K562 (cell line): ENCODE results near the gene RANBP3. TPM values are rescaled to one million over a fixed set of nuclear protein-coding genes. Genes with fewer than 3 reads are reported as not detected.

ENCODE experiments used
- ARID1B ChIP-seq: fragments of 450-650 bp; IDR thresholded peaks from 2 replicates; pipeline ENCODE4 v1.6.1; 2016; ENCODE audit warnings: antibody characterized with exemption, mild to moderate bottlenecking, inconsistent platforms
- BCL6 ChIP-seq: fragments of 250-450 bp; sonication (Bioruptor Pico); IDR thresholded peaks from 2 replicates; pipeline ENCODE4 v1.4.0; 2020
- CBX2 ChIP-seq: fragments of 200-600 bp; sonication (generic); IDR thresholded peaks from one replicate; pipeline ENCODE4 v1.6.1; 2012; ENCODE audit warnings: mild to moderate bottlenecking, low read length, inconsistent platforms; ENCODE audit not compliant: insufficient read depth, poor library complexity, severe bottlenecking
- CC2D1A ChIP-seq: fragments of 450-650 bp; IDR thresholded peaks from 2 replicates; pipeline ENCODE4 v1.6.1; 2017; ENCODE audit warnings: mild to moderate bottlenecking
- CCNT2 ChIP-seq: IDR thresholded peaks from 2 replicates; pipeline ENCODE4 v1.6.1; 2011; ENCODE audit warnings: borderline replicate concordance, low read depth, mild to moderate bottlenecking, moderate library complexity, mixed read lengths, low read length; ENCODE audit not compliant: insufficient read length; ENCODE audit errors: extremely low read depth
- ELF1 ChIP-seq: fragments of 200-800 bp; sonication (Bioruptor generic); IDR thresholded peaks from 2 replicates; pipeline ENCODE4 v1.6.1; 2016; ENCODE audit warnings: missing genetic modification characterization, missing compliant biosample characterization
- HNRNPL ChIP-seq: fragments of 200-400 bp; formaldehyde crosslinking; IDR thresholded peaks from 2 replicates; pipeline ENCODE4 v1.6.1; 2017; ENCODE audit warnings: low read depth, mild to moderate bottlenecking, low read length
- KAT7 ChIP-seq: sonication (generic); formaldehyde crosslinking; IDR thresholded peaks from 2 replicates; pipeline ENCODE4 v1.8.0; 2022; ENCODE audit warnings: missing genetic modification reagents, mild to moderate bottlenecking, borderline replicate concordance
- KDM4B ChIP-seq, 2 experiments: fragments of 450-650 bp in 1 of 2; sonication (generic) in 1 of 2; IDR thresholded peaks; 2 replicates each; pipeline ENCODE4 v1.6.1; 2016 to 2017; ENCODE audit warnings: borderline replicate concordance in 2 of 2, antibody characterized with exemption in 1 of 2, low read depth in 1 of 2, mild to moderate bottlenecking in 1 of 2
- PHF20 ChIP-seq: fragments of 450-650 bp; IDR thresholded peaks from 2 replicates; pipeline ENCODE4 v1.6.1; 2018; ENCODE audit not compliant: partially characterized antibody
- ZNF146 ChIP-seq: IDR thresholded peaks from one replicate; pipeline ENCODE4 v1.6.1; 2018; ENCODE audit warnings: missing compliant biosample characterization; ENCODE audit not compliant: unreplicated experiment
- ZNF589 ChIP-seq: fragments of 200-800 bp; sonication (Bioruptor generic); IDR thresholded peaks from 2 replicates; pipeline ENCODE4 v1.6.1; 2016; ENCODE audit warnings: low read depth, missing genetic modification characterization, missing compliant biosample characterization
- polyA plus RNA-seq, 8 experiments: library from polyadenylated mRNA; depleted of rRNA in 4 of 8; stranded (reverse) in 5 of 8; unstranded in 3 of 8; fragments of >200 nt; fragmentation: Nextera tagmentation in 2 of 8; fragmentation: Illumina TruSeq in 1 of 8; extraction: Ambion mirVana in 2 of 8; extraction: Trizol in 1 of 8; gene quantifications; 2 replicates each; pipeline versions ENCODE4 v1.2.1 to v1.2.3, GENCODE V29; 2011 to 2014; ENCODE audit warnings: inconsistent platforms in 1 of 8, missing spikeins in 1 of 8
- total RNA-seq, 7 experiments: library from RNA; depleted of rRNA in 6 of 7; stranded (reverse); fragments of >200 nt in 6 of 7; fragmentation: Illumina TruSeq in 2 of 7; extraction: Trizol in 2 of 7; gene quantifications; 2 replicates each; pipeline versions ENCODE4 v1.2.1 to v1.2.3, GENCODE V29; 2011 to 2021; ENCODE audit warnings: low replicate concordance in 1 of 7
- TF ChIP-seq, protein P1 (sequence below), 2 experiments: fragments of 450-650 bp in 1 of 2; sonication (generic) in 1 of 2; formaldehyde crosslinking in 1 of 2; IDR thresholded peaks; 2 replicates each; pipeline versions ENCODE4 v1.7.1 to v1.9.0; 2016 to 2022; ENCODE audit warnings: inconsistent platforms in 1 of 2, mild to moderate bottlenecking in 1 of 2, missing genetic modification reagents in 1 of 2
- TF ChIP-seq, protein P2 (sequence below), 3 experiments: IDR thresholded peaks in 2 of 3; conservative IDR thresholded peaks in 1 of 3; 2 replicates each; pipeline ENCODE4 v1.5.1; 2011 to 2012; ENCODE audit warnings: low read length in 3 of 3, mild to moderate bottlenecking in 3 of 3, control low read depth in 2 of 3, improper control_type of control experiment in 1 of 3, inconsistent platforms in 1 of 3, low read depth in 1 of 3, mixed read lengths in 1 of 3, moderate library complexity in 1 of 3; ENCODE audit not compliant: insufficient read depth in 2 of 3

The RANBP3 gene
- total and polyA plus RNA-seq, 9 of the 15 experiments (the other 6 are each of a cell fraction or from before 2014, with no cell fraction given), result 0.90 to 95.1 (median 63.2) TPM

DNA sequence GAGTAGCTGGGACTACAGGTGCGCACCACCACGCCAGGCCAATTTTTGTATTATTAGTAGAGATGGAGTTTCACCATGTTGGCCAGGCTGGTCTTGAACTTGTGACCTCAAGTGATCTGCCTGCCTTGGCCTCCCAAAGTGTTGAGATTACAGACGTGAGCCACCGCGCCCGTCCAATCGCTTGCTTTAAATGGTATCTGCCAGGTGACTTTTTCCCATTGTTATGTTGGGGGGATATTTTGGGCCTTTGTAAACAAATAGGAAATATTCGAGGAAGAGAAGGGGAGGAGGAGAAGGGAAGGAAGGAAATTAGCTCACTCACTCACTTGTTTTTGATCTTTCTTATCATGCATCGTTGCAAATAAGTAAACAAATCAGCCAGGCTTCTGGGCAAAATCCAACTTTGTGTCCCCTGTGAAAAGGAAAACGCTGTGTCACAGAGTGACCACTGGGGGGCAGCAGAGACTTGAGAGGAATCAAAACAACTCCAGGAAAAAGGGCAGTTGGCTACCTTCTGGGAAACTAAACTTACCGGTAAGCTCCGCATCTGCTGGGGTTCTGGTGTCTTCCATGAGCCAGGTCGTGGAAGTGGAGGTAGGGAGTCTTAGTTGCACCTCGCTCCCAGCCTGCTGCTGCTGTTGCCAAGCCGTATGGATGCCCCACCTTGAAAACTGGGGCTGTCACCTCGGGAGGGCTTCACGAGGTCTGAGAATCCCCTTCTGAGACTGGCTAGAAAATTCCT, 9.3 kb upstream of the RANBP3 start (continued):
- no peak for TF ChIP-seq CCNT2
- TF ChIP-seq ELF1 (tag), result no peak
- TF ChIP-seq CC2D1A, result peak; percentile 63; the same call in 1 of the 2 replicates
- no peak for TF ChIP-seq HNRNPL
- TF ChIP-seq, protein P1, sequence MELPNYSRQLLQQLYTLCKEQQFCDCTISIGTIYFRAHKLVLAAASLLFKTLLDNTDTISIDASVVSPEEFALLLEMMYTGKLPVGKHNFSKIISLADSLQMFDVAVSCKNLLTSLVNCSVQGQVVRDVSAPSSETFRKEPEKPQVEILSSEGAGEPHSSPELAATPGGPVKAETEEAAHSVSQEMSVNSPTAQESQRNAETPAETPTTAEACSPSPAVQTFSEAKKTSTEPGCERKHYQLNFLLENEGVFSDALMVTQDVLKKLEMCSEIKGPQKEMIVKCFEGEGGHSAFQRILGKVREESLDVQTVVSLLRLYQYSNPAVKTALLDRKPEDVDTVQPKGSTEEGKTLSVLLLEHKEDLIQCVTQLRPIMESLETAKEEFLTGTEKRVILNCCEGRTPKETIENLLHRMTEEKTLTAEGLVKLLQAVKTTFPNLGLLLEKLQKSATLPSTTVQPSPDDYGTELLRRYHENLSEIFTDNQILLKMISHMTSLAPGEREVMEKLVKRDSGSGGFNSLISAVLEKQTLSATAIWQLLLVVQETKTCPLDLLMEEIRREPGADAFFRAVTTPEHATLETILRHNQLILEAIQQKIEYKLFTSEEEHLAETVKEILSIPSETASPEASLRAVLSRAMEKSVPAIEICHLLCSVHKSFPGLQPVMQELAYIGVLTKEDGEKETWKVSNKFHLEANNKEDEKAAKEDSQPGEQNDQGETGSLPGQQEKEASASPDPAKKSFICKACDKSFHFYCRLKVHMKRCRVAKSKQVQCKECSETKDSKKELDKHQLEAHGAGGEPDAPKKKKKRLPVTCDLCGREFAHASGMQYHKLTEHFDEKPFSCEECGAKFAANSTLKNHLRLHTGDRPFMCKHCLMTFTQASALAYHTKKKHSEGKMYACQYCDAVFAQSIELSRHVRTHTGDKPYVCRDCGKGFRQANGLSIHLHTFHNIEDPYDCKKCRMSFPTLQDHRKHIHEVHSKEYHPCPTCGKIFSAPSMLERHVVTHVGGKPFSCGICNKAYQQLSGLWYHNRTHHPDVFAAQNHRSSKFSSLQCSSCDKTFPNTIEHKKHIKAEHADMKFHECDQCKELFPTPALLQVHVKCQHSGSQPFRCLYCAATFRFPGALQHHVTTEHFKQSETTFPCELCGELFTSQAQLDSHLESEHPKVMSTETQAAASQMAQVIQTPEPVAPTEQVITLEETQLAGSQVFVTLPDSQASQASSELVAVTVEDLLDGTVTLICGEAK (IDR thresholded peaks at IDR 0.05), result 0 out of 2 replicates have a peak, but pooled peaks have one; percentile 15
- TF ChIP-seq, protein P1 (CRISPR knock-in tag; IDR thresholded peaks at IDR 0.05), result no peak
- no peak for TF ChIP-seq KDM4B (IDR thresholded peaks at IDR 0.05; ENCODE audit: borderline replicate concordance in 2 of 2, low read depth in 1 of 2)
- no peak for TF ChIP-seq ARID1B
- TF ChIP-seq BCL6 (CRISPR knock-in tag), result no peak
- no peak for TF ChIP-seq ZNF146 (CRISPR knock-in tag)
- no peak for TF ChIP-seq PHF20
- TF ChIP-seq, protein P2, sequence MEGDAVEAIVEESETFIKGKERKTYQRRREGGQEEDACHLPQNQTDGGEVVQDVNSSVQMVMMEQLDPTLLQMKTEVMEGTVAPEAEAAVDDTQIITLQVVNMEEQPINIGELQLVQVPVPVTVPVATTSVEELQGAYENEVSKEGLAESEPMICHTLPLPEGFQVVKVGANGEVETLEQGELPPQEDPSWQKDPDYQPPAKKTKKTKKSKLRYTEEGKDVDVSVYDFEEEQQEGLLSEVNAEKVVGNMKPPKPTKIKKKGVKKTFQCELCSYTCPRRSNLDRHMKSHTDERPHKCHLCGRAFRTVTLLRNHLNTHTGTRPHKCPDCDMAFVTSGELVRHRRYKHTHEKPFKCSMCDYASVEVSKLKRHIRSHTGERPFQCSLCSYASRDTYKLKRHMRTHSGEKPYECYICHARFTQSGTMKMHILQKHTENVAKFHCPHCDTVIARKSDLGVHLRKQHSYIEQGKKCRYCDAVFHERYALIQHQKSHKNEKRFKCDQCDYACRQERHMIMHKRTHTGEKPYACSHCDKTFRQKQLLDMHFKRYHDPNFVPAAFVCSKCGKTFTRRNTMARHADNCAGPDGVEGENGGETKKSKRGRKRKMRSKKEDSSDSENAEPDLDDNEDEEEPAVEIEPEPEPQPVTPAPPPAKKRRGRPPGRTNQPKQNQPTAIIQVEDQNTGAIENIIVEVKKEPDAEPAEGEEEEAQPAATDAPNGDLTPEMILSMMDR (IDR thresholded peaks at IDR 0.05 in 2 of 3, conservative IDR thresholded peaks at IDR 0.05 in 1 of 3; ENCODE audit: insufficient read depth in 2 of 3, low read depth in 1 of 3, low read length in 3 of 3), result peak; percentile 87 to 96 (median 94)
- TF ChIP-seq KAT7, result no peak
- TF ChIP-seq ZNF589, result no peak
- TF ChIP-seq CBX2, result no peak
